IPS-11a (cell line): Measurements from ENCODE around the gene TMEM109.

ENCODE experiments used
- H3K4me3 ChIP-seq: one replicate; pipeline ENCODE4 v1.5.1; 2013; ENCODE audit warnings: low read depth, low read length, control low read depth

The TMEM109 gene

DNA sequence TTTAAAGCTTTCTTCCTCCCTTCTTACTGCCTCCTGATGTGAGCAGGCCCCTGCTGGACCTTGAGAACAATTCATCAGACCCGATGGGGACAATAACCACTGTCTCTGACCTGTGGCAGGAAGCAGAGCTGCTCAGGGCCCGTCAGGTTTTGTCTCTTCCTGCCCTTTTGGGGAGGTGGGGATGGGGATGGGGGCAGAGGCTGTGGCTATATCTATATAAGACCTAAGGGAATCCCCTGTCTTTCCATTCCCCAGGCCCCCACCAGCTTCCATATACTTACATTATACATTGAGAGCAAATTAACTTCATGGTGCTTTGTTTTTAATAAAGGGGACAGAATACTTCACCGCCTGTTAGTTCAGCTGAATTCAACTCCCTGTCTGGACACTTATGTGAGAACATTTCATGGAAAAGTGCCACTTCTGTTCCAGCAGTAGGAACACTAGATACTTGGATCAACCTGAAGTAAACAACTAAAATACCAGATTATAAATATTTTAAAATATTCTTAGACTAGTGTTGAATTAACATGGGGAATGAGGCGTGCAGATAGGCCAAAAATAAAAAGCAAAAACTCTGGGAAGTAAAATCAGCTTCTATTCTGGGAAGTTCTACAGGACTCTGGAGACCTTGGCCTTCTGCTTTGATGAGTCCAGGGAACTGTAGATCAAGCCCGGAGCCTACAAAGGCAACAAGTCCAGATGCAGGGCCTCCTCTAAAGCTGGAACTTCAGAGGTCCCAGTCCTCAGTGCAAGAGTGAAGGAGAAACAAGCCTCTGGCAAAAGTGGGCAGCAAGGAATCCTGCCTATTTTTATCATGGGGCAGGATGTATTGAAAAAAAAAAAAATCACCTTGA lies 35.5 kb upstream of the TMEM109 start:
- H3K4me3 ChIP-seq: no peak overlapping the region

DNA sequence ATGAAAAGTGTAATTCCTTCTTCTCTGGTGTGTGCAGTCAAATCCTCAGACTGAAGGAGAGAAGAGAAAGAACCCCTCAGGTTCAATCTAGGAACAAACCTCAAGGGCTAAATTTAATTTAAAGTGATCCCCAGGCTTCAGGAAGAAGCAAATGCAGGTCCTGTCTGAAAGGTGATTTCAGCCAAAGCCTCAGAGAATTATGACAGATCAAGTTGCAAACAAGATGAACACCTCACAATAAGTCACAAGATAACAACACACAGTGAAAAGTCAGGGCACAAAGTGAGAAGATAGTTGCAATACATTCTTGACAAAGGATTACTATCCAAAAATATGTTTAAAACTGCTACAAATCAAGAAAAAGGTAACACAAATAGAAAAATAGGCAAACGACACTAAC lies 34.9 kb upstream of the TMEM109 start:
- H3K4me3 ChIP-seq: no peak overlapping the region

DNA sequence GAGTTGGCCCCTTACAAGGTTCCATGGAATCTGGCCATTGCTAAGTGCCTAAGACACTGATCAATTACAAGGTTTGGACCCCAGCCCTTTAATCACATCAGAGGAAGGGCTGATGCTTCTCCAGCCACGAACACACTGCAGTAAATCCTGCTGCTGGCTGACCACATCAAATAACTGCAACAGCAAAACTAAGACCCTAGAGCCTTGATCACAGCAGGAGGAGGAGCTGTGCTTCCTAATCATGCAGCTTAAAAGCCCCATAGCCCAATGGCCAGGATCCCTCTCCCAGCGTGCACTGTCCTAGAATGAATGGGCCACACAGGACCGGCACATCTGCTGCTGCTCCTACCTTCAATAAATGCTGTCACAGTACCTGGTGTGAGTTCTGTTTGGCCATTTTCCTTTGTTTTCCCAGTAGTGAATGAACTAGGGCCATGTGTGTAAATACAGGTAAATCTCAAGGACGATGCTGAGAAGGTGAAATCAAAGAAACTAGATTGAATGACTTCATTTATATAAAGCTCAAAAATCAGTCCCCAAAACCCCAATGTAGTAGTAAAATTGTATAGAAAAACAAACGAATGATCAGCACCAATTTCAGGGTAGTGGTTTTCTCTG lies 33.9 kb upstream of the TMEM109 start:
- H3K4me3 ChIP-seq: no peak overlapping the region

DNA sequence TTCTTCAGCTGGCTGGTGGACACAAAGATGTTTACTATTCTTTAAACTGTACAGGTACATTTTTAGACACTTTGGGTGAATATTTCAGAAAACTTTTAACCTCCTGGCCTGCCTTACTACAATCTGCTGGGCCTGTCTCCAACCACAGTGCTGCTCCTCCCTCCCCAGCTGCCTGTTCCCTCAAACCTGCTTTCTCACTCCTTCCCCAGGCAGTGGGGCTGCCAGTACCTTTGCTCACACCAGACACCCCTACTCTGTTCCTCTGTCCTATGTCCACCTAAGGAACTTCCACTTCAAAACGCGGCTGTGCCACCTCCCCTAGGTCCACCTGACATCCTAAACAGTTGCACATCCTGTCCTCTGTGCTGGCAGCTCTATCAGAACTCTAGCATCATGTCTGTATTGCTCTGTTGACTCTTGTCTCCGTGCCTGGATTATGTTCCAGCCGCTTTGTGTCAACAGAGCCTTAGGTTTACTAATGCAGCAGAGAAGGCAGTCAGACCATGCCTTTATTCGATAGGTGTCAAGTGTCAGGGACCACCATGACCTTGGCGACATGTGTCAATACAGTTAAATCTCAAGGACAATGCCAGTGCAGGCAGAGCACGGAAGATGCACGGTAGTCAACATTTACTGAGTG lies 33.2 kb upstream of the TMEM109 start:
- no peak overlapping the region for H3K4me3 ChIP-seq

DNA sequence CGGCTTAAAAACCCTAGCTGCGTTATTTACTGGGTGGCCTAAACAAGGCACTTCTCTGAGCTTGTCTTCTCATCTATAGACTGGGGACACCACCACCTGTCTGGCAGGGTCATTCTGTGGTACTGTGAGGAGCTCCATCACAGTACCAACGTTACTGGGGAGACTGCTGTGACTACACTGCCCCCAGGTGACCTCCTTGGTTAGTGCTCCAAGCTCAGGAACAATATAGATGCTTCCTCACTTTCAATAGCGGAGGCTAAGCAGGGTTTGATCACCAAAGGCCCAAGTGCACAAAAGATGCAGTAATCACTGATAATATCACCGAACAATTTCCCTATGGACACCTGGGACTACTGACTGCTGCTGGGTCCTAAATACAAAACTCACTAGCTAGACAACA lies 26.4 kb upstream of the TMEM109 start:
- no peak overlapping the region for H3K4me3 ChIP-seq

DNA sequence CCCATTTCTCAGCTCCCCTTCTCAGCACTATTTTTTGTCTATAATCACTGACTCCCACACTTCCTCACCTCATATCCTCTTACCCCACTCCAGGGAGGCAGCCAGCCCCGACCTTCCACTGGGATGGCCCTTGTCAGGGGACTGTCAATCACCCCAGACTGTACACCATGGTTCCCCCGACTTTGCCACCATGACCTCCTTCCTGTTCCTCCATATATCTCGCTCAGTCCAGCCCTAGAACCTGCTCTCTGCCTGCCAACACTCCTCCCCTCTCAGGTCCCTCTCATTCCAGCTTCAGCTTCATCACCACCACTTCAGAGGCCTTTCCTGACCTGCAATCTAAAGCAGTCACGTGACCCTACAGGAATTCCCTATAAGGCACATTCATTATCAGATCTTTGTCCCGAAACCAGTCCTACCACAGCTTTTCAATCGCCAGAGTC lies 24.1 kb upstream of the TMEM109 start:
- no peak overlapping the region for H3K4me3 ChIP-seq

DNA sequence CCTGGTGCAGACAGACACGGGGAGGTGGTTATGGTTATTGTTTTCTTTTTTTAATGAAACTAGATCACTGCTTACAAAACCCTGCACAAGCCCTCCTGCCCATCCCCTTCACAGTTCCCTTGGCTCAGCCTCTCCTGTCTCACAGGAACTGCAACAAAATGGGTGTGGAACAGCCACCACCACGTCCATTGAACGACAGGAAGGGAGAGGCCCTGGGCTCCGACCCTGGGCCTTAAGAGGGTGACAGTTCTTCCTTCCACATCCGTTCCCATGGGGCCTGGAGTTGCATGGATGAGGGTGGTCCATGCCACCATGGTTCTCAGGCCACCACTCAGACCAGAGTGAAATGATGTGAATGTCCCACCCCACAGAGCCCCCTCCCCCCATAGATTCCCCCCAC lies 23.3 kb upstream of the TMEM109 start:
- H3K4me3 ChIP-seq: no peak overlapping the region

DNA sequence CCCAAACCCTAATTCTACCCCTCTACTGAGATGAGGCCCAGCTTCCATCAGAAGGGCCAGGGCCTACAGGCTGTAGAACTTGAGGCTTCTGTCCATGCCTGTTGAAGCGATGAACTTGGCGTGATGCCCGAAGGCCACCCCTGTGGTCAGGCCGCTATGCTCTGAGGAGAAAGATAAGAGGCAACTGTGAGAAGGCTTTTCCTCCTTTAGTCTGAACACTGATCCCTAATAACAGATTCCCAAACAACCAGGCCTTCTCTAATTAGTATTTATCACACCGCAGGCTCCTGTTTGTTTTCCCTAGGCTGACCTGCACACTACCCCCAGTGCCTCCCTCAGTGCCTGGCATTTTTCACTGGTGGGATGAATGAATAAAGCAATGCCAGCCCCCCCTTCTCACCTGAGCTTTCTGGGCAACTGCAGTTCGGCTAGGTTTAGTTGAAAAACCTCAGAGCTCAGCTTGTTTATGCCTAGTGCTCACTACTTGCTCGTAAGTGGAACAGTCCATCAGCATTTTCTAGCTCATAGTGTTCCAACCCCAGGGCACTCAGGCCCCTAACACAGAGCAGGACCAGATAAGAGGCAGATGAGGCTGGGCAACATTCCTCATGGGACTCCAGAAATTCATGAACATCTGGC lies 22.7 kb upstream of the TMEM109 start:
- H3K4me3 ChIP-seq: no peak overlapping the region

DNA sequence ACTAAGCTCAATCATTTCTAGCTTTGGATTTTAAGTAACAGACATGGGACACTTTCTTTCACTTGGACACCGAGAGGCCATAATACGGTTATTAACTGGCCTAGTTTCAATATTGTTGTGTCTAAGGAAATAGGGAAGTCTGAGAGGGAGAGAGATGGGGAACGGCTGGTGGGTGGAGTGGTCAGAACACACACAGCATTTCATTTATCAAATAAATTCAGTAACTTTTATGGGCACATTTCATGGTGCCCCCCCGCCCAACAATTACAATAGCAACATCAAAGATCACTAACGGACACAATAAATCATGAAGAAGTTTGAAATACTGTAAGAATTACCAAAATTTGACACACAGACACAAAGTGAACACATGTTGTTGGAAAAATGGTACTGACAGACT lies 18.3 kb upstream of the TMEM109 start:
- H3K4me3 ChIP-seq: no peak overlapping the region

DNA sequence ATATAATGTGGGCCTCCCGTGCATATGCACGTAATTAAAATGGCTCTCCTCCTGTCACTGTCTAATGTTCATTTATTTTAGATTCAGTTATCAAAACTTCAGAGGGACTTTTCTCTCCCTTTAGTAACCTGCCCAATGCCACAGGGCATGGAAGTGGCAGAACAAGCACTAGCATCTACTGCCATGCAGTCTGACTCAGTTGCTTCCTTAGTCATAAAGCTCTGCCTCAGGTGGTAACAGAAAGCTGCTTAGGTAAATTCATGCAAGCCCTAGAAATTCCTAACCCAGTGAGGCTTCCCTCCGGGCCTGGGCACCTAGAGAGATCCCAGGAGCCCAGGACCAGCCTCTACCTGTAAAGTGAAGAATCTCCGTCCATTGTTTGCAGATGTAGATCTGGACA lies 16.5 kb upstream of the TMEM109 start:
- H3K4me3 ChIP-seq: no peak overlapping the region

DNA sequence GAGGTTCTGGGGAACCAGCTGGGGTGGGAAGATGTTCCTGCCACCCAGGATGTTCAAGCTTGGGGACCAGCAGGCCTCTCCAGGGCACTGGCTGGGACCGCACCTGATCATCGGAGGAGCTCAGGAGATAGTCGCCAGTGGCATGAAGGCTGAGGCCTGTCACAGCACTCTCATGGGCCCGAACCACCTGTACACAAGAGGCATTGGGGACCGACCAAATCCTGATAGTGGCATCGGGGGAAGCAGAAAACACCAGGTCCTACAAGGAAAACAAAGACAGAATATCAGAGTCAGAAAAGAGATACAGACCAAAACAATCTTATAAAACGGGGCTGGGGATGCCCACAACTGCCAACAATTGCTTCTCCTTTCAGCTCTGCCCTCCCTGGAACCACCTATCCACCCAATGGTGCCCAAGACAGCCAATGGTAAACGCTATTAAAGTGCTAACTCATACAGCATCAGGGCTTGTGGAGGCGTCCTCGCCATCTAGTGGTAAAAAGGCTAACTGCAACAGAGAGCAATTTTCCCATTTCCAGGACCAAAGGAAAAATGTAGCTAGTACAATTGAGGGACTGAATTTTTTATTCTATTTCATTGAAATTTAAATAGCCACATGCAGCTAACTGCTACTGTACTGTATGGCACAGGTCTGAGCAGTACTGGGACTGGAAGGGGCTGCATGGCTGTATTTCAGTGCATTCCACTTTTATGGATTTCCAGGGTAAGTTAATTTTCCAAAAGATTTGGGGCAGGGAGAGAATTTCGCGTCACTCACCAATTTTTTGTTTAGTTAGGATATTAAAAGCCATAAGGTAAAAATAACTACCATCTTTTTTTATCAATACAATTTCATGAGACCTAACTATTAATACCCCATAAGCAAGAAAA lies 14.7 kb upstream of the TMEM109 start:
- no peak overlapping the region for H3K4me3 ChIP-seq

DNA sequence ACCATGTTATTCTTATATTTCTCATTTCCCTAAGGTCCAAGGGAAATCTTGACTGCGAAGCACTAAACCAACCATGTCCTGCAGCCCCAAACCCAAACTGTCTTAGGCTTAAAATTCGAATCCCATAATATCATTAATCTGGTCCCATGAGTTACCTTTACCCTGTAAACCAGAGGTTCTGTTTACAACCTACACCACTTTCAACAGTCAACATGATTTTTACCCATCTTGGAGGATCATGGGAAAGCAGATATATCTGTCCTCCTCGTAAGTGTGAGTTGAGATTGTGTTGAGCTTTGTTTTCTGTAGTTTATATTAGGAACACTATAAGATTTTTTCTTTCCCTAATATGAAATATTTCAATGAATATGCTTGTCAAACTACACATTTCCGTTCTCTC lies 14.0 kb upstream of the TMEM109 start:
- H3K4me3 ChIP-seq: no peak overlapping the region

DNA sequence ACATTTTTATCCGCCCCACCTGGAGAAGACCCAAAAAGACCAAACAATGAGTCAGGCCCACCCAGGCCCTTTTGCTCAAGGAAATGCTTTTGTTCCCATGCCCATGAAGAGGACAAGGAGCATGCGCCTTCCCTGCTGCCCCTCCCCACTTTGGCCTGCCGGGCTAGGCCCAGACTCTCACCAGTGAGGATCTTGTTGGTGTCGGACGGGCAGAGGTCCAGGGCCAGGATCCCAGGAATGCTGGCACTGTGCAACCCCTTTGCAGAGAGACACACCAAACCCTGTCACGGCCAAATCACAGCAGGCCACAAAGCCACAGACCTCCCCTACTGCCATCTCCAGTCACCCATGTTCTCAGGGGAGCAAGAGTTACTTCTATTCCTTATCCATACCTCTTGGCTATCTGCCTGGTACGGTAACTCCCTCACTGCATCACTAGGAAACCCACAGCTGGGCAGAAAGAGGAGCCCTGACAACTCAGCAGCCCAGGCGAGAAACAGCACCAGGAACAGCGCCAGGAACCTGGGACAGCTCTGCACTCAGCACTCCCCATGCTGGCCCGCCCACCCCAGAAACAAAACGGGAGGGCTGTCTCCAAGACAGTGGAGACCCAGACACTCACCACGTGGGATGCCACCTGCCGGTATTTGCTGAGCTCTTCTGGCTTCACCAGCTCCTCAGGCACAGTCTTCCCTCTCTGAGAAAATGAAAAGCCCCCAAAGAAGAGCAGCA lies 13.1 kb upstream of the TMEM109 start:
- no peak overlapping the region for H3K4me3 ChIP-seq

DNA sequence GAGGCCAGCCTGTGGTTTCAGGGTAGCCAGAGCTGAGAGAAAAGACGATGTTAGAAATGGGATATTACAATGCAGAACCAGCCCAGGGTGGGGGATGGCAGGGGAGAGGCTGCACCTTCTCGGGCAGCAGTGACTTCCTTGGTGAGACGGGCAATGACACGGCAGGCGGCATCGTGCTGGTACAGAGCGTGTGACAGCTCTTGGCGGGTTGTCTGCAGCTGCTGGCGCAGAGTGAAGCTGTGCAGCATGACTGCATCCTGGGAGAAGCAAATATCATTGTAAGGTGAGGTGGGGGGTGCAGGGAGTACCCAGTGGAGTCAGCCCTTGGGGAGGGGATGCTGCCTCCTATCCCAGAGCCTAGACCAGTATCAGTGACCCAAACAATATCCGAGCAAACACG lies 11.3 kb upstream of the TMEM109 start:
- H3K4me3 ChIP-seq: no peak overlapping the region

DNA sequence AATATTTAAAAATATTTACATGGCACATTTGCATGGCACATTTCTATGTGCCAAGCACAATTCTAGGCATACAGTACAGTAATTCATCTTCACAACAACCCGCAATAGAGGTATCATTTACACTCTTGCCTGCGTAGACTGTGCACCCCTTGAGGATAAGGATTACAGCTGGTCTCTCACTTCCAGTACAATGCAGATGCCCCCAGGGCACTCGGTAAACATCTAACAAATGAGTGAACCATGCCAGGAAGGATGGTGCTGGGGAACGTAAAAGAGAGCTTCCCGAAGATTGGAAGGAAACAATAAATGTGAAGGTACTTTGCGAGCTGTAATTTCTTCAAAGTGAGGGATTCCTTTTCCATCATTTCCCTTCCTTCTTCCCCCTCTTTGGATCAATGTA lies 8.9 kb upstream of the TMEM109 start:
- peak overlapping the region; percentile 74 for H3K4me3 ChIP-seq

DNA sequence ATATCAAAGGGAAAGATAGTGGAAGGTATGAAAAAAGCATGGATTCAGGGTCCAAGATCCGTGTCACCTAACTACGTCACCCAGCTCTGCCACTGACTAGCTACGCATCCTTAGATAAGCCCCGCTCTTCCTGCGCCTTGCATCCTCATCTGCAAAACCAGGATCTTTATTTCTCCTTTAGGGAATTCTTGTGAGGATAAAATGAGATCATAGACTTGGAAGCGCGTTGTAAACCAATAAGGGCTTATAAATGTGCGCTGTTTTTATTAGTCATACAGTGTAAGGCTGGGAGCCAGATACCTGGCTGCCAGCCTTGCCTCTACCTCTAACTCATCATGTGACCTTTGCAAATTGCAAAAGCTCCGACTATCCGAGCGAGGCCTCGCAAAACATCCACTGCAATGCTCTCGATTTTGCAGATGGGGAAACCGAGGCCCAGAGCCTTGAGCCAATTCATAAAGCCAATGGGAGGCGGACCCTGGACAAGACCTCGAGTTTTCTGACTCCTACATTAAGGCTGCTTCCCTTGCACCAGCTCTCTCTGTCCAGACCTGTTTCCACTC lies 8.3 kb upstream of the TMEM109 start:
- H3K4me3 ChIP-seq: peak overlapping the region; percentile 74

DNA sequence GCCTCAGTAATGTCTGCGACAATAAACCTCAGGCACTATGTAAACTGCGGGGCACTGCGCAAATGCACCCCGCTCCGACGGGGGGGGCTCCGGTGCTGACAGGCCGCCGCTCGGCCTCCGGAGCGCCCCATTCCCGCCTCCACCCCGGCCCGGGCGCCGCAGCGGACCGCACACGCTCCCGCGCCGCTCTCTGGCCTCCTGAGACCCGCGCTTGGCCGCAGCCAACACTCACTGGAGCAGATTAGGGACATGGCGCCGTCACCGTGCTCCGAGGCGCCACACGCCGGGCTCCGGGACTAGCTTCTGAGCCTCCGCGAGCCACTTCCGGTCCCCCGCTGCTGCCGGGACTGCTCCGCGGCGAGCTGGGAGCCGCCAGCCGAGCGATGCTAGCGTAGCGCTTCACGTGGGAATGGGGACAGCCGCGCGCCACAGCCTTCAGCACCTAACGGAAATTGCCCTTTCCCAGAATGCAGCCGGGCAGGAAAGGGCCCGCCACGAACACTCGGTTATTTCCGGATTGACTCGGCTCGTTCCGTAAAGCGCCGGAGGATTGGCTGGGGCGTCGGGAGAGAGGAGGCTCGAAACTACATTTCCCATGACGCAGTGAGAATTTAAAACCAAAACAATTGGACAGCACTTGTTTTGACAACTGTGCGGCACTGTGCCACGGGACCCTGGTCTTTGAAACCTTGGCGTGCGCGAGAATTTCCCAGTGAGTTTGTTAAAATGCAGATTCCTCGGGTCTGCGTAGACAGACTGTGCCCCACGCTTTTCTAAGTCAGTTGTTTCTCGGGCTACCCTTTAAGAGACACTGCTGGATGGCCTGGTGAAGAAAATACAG lies 7.6 kb upstream of the TMEM109 start, which contains the start of gene PRPF19:
TSS of gene PRPF19 (minus strand) at position 454 of the 841 bp plus-strand sequence. CDS start at position 251, 203 bp downstream.
- H3K4me3 ChIP-seq: peak within 1 kb of the TSS; percentile 74

DNA sequence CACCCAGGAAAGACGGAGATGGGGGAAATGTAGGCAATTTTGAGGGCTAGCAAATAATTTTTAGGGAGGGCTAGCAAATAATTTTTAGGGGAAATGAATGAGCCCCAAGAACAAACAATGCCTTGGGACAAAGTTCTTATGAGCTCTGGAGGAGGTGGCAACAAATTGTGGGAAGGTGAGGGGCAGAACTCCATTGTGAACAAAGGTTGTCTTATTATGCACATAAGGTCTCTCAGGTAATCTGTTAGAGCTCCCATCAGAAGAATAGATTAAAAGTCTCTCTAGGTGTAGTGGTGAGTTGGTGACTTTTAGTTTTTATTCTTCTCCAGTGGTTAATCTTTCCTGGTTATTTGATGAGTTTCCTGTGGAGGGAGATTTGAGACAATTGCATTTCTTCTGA lies 5.2 kb upstream of the TMEM109 start:
- H3K4me3 ChIP-seq: no peak overlapping the region
